Heart right ventricle (tissue), 16 donors: ENCODE results near the gene PTPN4. TPM values are rescaled to one million over a fixed set of nuclear protein-coding genes. Genes with fewer than 3 reads are reported as not detected.

Experiments
- ATAC-seq, 8 donors: fragments of 200-7000 bp; cut with Tn5 transposase; one replicate each; pipeline ENCODE4 v1.9.1; 2020; ENCODE audit warnings: mild to moderate bottlenecking in 8 of 8, moderate library complexity in 8 of 8, moderate number of reproducible peaks in 1 of 8
- DNase-seq, 2 donors: peaks; one replicate each; pipeline ENCODE4 v3.0.0-alpha.2; 2020
- H3K27ac ChIP-seq, 10 donors: fragments of 200-600 bp; sonication (generic) in 2 of 10; one replicate each; pipeline versions ENCODE4 v1.5.0 to v1.8.0; 2020 to 2022; ENCODE audit warnings: mild to moderate bottlenecking in 3 of 10
- H3K27me3 ChIP-seq, 7 donors: fragments of 200-600 bp; one replicate each; pipeline ENCODE4 v1.8.0; 2021 to 2022; ENCODE audit warnings: mild to moderate bottlenecking in 2 of 7
- H3K36me3 ChIP-seq, 9 donors: fragments of 200-600 bp; sonication (generic) in 1 of 9; one replicate each; pipeline versions ENCODE4 v1.5.0 to v1.8.0; 2020 to 2022; ENCODE audit warnings: mild to moderate bottlenecking in 2 of 9
- H3K4me1 ChIP-seq, 9 donors: fragments of 200-600 bp; sonication (generic) in 1 of 9; one replicate each; pipeline versions ENCODE4 v1.5.0 to v1.8.0; 2020 to 2022; ENCODE audit warnings: mild to moderate bottlenecking in 4 of 9
- H3K4me3 ChIP-seq, 10 donors: fragments of 200-600 bp; sonication (generic) in 2 of 10; one replicate each; pipeline versions ENCODE4 v1.5.0 to v1.8.0; 2020 to 2022; ENCODE audit warnings: mild to moderate bottlenecking in 7 of 10, moderate library complexity in 2 of 10
- H3K9me3 ChIP-seq, 11 donors: fragments of 200-600 bp in 10 of 11; sonication (generic) in 2 of 11; one replicate each; pipeline versions ENCODE4 v1.5.0 to v1.8.0; 2013 to 2022; ENCODE audit warnings: mild to moderate bottlenecking in 2 of 11, control low read depth in 1 of 11, moderate library complexity in 1 of 11
- CTCF ChIP-seq, 9 donors: fragments of 200-600 bp; sonication (generic) in 2 of 9; IDR thresholded peaks; one replicate each; pipeline versions ENCODE4 v1.5.0 to v1.8.0; 2021 to 2022; ENCODE audit warnings: antibody characterized with exemption in 9 of 9, mild to moderate bottlenecking in 5 of 9, moderate library complexity in 1 of 9
- WGBS, 2 donors: extraction: QIAGEN DNeasy Blood & Tissue Kit; methylation state at CpG; one replicate each; pipeline ENCODE4 v1.1.7; 2013; ENCODE audit warnings: inconsistent platforms in 1 of 2; 5-methylcytosine and 5-hydroxymethylcytosine counted together
- intact Hi-C, 10 donors: fragments of 100-400 bp; cut with DNase I; formaldehyde crosslinking; loops; one replicate each; pipeline versions ENCODE4 v1.11.1 to v1.14.2; 2022
- polyA plus RNA-seq, 2 donors: library from polyadenylated mRNA; stranded (reverse); fragments of 200-250 nt; gene quantifications; one replicate each; pipeline ENCODE4 v1.2.3, GENCODE V29; 2013
- total RNA-seq, 10 donors: library from RNA; stranded (reverse); fragmentation: NEBNext Ultra II Directional in 3 of 10; extraction: Animal tissue kit (Norgen Biotek cat#: 25700) in 3 of 10; gene quantifications; one replicate each; pipeline versions ENCODE4 v1.2.1 to v1.2.4, GENCODE V29; 2021 to 2023
- donor health status: Arrhythmogenic right ventricular cardiomyopathy.
- donor health status: ischemic (EF 13 %, LVEDD 7.1; RV severe dilation, severe dysfunction).
- donor health status: healthy with polysubstance abuse.
- donor health status: DM: no; HTN: yes; CAD: no.
- donor health status: DM: no; HTN: no; CAD: no.
- donor health status: ischemic (EF 25% LVEDD 6.9; RV normal size, moderate dysfunction).
- donor health status: ischemic (EF 25% LVEDD 5.7; RV mildly dilated, moderate dysfunction).
- donor health status: healthy.
- donor health status: DM: yes; HTN: yes; CAD: no.
- donor health status: Ischemic cardiomyopathy.
- donor health status: ischemic (EF 35%, LVEDD 5.7; RV mildly dilated, moderate dysfunction).
- donor health status: nonischemic (EF 11% LVEDD 7.7; RV severe dilation, severe dysfunction).
- donor health status: DM: yes; HTN: yes; CAD: no.
- donor health status: PGD.
- donor health status: ischemic (EF 29% LVEDD 5.4; RV normal size, mild dysfunction).
- donor health status: nonischemic (EF 23%, LVEDD 6.1; RV moderate dilation, normal function).

PTPN4 gene
- total and polyA plus RNA-seq, 12 donors = 2.5 to 56.1 (median 44.7) TPM

DNA sequence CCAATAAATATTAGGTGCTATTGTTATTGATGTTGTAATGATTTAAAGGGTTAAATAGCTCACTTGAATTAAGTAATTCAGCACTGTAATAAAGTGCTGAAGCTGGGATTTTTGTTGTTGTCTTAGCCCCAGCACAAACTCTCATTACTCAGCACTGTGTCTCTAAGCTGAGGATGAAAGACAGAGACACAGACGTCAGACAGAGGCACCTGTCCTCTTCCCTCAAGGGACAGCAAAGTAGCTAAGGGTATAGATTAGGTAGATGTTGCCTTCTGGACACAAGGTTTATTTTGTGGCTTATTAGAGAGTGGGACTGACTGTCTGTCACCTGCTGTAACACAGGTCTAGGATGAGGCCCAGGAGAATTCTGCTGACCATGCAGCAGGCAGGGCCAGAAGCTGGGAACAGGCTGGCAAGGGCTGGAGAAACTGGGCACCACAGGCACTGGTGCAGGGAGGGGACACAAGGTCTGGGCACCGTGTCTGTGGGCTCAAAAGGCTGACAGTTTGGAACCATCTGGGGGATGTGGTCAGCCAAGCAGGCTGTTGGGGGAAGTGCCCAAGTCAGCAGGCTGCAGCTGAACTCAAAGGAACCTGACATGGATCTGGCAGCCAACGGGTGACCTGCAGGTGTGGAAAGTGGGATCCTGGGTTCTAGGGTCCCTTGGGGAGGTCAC lies 20.0 kb upstream of the PTPN4 start:
- TF ChIP-seq CTCF (IDR thresholded peaks at IDR 0.05) = no peak
- intact Hi-C loops = no loop called here
- Histone ChIP-seq H3K36me3 (no peaks in the 10 kb centered on the region), H3K27me3 (no peaks in the 10 kb centered on the region), H3K4me1 (peaks cover 0 to 11% (median 0%) of the 10 kb centered on the region in 9 donors), H3K4me3 (no peak overlapping the region), H3K9me3 (no peaks in the 10 kb centered on the region), H3K27ac (no peak overlapping the region)
- 60 to 80% methylated on average over 3 of the region's 3 CpGs for WGBS, 2 donors
- ATAC-seq (no peak), DNase-seq (no peak)

GRCh38 chr2:119741001-119741400 lies 18.7 kb upstream of the PTPN4 start:
- no peak for ATAC-seq
- WGBS, 2 donors = 93 to 96% methylated on average over 3 of the region's 3 CpGs
- H3K36me3 ChIP-seq = no peaks in the 10 kb centered on the region
- intact Hi-C loops = no loop called here
- no peak for DNase-seq
- no peaks in the 10 kb centered on the region for H3K27me3 ChIP-seq
- peaks cover 0 to 10% (median 0%) of the 10 kb centered on the region in 9 donors for H3K4me1 ChIP-seq
- no peak overlapping the region for H3K27ac ChIP-seq
- no peaks in the 10 kb centered on the region for H3K9me3 ChIP-seq
- no peak for TF ChIP-seq CTCF (IDR thresholded peaks at IDR 0.05)
- no peak overlapping the region for H3K4me3 ChIP-seq

DNA sequence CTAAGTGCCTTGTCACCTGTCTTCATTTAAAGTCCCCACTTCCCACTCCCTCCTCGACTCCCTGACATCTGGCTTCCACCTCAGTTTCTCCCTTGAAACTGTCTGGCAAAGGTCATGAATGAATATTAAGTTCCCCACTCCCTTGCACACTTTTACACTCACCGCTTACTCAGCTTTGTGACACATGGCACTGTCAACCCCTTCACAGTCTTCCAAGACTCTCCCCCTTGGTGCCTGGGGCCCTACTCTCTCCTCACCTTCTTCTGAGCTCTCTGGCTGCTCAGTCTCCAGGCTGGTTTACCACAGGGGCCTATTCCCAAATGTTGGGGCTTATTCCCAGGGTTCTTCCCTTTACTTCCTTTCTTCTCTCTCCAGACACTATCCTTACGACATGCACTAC lies 17.9 kb upstream of the PTPN4 start:
- Histone ChIP-seq H3K9me3 (no peaks in the 10 kb centered on the region), H3K4me1 (peaks cover 0 to 10% (median 0%) of the 10 kb centered on the region in 9 donors), H3K27ac (no peak overlapping the region), H3K36me3 (no peaks in the 10 kb centered on the region), H3K4me3 (no peak overlapping the region), H3K27me3 (no peaks in the 10 kb centered on the region)
- intact Hi-C loops = no loop called here
- 85 to 87% methylated on average over 3 of the region's 3 CpGs for WGBS, 2 donors
- ATAC-seq = no peak
- TF ChIP-seq CTCF (IDR thresholded peaks at IDR 0.05) = no peak
- no peak for DNase-seq

- H3K4me1 ChIP-seq = peaks cover 0 to 10% (median 0%) of the 10 kb centered on the region in 9 donors
- H3K9me3 ChIP-seq = no peaks in the 10 kb centered on the region
- DNase-seq (no peak), ATAC-seq (peak in 7 of 8 donors; percentile 20 to 90 (median 72))
- no peak overlapping the region for H3K4me3 ChIP-seq
- intact Hi-C loops = no loop called here
- no peaks in the 10 kb centered on the region for H3K27me3 ChIP-seq
- H3K27ac ChIP-seq = peak overlapping the region in 1 of 10 donors; percentile 12
- TF ChIP-seq CTCF (IDR thresholded peaks at IDR 0.05) = no peak
- H3K36me3 ChIP-seq = no peaks in the 10 kb centered on the region
- WGBS, 2 donors = 51 to 58% methylated on average over 2 of the region's 2 CpGs
Measured at GRCh38 chr2:119744335-119744939, 15.3 kb upstream of the PTPN4 start.
